H54 (cell line): ENCODE measurements around the gene EEIG1.

Experiments
- DNase-seq: peaks from one replicate; pipeline ENCODE4 v3.0.0; 2011; ENCODE audit warnings: low spot score, mixed read lengths; ENCODE audit not compliant: insufficient read length
- FAIRE-seq: peaks from 3 replicates; lab custom pipeline; 2011; peaks lifted over from hg19 to GRCh38; lab: Jason Lieb, UNC
- POLR2A ChIP-seq: IDR thresholded peaks from 2 replicates; pipeline ENCODE4 v1.6.1; 2011; ENCODE audit warnings: low read depth, mild to moderate bottlenecking, low read length

The EEIG1 gene

DNA sequence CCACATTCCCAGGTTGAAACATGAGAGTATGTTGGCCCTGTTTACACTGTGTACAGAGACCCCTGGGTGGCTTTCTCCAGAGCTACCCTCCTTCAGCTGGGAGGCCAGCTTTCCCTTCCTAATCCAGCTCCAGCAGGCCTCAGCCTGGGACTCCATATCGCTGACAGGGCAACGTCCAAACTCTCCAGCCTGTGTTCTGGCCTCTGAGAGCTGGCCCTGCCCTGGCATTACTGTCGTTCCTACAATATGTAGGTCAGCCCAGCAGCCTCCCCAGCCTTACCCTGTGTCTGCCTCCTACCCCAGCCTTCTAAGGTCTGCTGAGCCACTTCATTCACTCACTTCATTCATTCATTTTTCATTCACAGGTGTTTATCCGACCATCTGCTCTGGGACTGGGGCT lies 8.3 kb upstream of the EEIG1 start:
- DNase-seq (no peak), FAIRE-seq (no peak)
- no peak for TF ChIP-seq POLR2A

DNA sequence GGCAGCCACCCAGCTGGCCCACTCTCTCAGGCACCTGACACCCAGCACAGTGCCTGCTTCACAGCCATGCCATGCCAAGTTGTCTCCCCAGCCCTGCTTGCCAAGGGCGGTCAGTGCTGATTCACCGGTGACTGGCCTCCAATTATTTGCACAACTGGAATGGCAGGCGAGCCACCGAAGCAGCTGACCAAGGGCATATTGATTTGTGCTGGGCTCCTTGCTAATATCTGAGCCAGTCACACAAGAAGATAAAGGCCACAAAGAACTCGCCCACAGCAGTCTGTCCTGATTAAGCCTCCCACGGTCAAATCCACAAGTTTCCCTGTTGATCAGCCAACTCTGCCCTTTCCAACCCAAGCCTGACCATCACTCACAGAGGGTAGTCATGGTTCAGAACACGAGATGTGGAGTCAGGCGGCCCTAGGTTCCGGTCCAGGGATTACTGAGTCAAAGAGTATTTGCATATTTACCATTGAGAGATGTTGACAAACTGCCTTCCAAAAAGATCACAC lies 6.4 kb upstream of the EEIG1 start:
- no peak for TF ChIP-seq POLR2A
- peak; percentile 87 for FAIRE-seq
- DNase-seq: peak; percentile 98

DNA sequence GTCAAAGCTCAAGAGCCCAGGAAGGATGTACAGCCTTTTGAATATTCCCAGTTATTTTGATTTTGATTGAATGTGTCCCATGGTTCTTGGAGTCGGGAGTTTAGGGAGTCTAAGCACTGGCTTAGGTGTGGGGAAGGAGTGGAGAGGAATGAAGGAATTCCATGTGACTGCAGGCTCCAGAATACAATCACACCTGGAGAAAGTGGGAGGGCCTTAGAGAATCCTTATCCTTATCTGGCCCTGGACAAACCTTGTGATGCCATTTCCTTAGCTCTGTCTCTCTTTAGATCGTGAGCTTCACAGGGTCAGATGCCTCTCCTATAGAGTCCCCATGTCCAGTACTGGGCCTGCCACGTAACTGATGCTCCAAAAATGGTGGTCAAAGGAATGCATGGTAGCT lies 4.2 kb upstream of the EEIG1 start:
- FAIRE-seq (no peak), DNase-seq (no peak)
- TF ChIP-seq POLR2A: no peak

DNA sequence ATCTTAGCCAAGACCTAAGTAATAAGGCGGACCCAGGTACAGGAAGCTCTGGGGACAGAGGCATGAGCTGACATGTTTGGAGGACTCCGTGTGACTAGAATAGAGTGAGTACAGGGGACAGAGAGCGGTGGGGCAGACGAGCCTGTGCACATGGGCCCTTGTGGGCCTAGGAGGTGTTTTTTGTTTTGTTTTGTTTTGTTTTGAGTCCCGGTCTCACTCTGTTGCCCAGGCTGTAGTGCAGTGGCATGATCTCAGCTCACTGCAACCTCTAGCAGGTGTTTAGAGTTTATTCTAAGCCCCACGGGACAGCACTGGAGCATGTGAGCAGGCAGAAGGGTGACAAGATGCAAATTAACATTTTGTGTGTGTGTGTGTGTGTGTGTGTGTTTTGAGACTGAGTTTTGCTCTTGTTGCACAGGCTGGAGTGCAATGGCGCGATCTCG lies 3.1 kb upstream of the EEIG1 start:
- no peak for TF ChIP-seq POLR2A
- no peak for FAIRE-seq
- DNase-seq: no peak

DNA sequence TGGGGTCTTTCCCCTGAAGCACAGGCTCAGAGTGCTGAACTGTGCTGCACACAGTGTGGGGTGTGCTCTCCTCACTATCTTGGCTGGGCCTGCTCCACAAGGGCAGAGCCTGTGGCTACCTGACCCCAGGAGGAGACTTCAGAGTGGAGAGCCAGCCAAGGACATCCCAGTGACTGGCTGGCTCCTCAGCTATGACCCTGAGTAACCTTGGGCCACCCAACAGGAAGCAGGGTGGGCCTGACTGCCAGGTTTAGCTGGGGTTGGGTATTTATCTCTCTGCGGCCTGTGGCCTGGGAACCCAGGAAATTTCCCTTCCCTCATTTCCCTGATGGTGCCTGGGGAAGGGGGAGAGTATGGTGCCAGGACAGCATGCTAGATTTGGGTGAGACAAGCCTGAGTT lies 2.1 kb upstream of the EEIG1 start:
- FAIRE-seq (no peak), DNase-seq (no peak)
- TF ChIP-seq POLR2A: no peak

DNA sequence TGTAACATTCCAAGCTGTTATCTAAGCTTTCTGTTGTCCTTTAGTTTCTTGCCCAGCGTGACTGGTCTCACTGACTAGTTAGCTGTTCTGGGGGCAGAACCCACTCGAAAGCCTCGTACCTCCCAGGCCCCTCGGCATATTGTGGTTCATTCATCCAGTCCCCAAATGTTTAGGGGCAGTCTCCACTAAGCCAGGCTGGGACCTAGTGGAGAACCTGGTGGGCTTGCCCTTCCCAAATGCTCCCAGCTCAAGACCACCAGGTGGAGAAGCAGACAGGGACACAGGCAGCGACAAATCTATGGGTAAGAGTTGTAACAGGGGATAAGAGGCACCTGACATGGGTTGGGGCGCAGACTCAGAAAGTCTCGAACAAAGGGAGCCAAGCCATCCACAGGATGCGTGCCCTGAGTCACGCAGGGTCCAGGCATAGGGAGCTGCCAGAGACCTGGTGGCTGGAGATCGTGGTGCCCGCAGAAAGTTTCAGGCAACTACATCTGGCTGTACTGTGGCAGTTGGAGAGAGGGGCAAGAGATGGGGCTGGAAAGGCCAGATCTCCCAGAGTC lies 851 bp upstream of the EEIG1 start:
- FAIRE-seq: no peak
- no peak for TF ChIP-seq POLR2A
- DNase-seq: no peak

DNA sequence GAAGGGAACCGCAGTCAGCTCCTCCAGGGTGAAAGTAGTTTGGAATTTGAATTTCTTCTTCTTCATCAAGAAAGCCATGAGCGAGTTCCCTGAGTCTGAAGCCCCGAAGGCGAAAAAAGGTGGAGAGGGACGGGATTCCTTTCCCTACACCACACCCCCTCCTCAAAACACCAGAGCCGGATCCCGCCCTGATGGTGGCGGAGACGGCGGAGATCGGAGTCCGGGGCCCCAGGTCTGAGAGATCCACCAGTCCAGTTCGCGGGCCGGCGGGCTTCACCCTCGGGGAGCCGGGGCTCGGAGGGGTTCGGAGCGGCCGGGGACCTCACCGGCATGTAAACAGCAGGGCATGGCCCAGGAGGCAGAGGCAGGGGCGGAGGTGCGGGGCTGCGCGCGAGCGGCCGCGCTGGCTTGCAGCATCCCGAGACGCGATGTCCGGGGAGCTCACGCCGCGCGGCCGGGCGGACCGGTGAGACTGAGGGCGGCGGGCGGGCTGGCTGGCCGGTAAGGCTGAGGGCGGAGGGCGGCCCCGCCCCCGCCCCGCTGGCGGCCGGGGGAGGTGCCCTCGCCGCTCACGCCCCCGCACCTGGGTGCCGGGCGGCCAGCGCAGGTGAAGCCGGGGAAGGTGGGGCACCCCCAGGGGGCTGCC lies 606 bp downstream of the EEIG1 start:
- no peak for DNase-seq
- FAIRE-seq: no peak
- TF ChIP-seq POLR2A: 0 out of 2 replicates have a peak, but pooled peaks have one; percentile 36

DNA sequence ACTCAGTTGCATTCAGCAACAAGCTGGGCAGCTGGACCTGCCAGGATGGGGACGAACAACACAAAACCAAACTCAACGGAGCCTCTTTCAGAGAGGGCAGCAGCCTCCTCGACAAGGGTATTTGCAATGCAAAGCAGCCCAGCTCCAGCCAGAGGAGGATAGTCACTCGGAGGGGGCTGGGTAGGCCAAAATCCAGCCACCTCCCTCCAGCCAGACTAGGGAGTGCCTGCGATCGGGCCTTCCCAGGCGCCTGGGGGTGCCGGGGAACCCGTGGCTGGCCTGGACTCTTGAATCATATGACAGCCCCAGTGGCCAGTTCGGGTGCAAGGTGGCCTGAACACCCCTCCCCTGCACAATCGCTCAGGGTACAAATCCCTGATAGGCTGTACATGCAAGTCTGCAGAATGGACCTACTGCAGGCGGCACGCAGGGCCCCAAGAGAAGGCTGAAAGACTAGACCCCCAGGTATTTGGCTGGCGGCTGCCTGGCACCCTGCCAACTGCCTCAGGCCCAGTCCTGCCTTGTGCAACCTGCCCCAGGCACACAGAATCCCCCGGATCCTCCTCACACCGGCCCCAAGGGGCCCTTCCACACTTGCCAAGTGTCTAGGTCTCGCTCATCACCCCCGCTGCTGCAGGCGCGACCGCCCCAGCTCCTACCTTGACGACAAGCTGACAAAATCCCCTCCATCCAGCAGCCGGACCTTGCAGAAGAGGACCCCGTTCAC lies 1.3 kb downstream of the EEIG1 start:
- FAIRE-seq: no peak
- no peak for TF ChIP-seq POLR2A
- DNase-seq: peak; percentile 81

DNA sequence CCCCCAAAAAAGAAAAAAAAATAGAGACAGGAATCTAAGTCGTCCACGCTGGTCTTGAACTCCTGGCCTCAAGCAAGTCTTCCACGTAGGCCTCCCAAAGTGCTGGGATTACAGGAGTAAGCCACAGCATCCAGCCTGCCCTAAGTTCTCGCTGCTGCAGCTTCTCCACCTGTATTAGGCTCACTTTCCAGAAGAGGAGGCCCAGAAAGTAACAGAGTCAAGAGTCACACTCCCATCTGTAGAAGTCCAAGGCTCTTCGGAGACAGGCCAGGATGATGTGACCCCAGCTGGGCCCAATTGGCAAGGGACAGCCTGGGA lies 1.8 kb downstream of the EEIG1 start:
- DNase-seq (no peak), FAIRE-seq (no peak)
- no peak for TF ChIP-seq POLR2A

DNA sequence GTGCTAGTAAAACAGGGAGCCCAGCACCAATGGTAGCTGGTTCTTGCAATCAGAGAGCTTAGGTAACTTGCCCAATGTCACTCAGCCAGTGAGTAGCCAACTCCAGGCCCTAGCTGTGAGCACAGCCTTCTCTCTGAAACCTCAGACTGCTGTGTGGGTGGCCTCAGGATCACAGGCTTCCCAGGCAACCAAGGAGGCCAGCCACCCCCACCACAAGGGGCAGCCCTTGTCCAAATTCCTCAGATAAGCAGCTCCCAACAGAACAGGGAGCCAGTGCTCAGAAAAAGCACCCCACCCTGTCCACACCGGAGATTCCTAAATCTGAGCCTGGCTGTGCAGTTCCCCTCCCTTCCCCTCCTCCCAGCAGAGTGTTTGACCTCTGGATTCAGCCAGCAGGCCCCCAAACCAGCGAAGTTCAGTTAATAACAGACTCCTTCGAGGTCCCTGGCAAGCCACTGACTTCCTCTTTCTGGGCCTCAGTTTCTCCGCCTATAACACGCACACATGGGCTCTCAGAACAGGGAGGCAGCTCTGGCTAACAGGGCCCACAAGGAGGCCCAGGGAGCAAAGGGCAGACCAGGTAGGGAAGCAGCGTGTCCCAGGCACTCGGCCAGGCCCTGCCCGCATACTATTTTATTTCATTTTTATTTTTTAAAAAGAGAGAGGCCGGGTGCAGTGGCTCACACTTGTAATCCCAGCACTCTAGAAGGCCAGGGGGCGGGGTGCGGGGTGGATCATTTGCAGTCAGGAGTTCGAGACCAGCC lies 2.7 kb downstream of the EEIG1 start:
- DNase-seq: no peak
- FAIRE-seq: no peak

DNA sequence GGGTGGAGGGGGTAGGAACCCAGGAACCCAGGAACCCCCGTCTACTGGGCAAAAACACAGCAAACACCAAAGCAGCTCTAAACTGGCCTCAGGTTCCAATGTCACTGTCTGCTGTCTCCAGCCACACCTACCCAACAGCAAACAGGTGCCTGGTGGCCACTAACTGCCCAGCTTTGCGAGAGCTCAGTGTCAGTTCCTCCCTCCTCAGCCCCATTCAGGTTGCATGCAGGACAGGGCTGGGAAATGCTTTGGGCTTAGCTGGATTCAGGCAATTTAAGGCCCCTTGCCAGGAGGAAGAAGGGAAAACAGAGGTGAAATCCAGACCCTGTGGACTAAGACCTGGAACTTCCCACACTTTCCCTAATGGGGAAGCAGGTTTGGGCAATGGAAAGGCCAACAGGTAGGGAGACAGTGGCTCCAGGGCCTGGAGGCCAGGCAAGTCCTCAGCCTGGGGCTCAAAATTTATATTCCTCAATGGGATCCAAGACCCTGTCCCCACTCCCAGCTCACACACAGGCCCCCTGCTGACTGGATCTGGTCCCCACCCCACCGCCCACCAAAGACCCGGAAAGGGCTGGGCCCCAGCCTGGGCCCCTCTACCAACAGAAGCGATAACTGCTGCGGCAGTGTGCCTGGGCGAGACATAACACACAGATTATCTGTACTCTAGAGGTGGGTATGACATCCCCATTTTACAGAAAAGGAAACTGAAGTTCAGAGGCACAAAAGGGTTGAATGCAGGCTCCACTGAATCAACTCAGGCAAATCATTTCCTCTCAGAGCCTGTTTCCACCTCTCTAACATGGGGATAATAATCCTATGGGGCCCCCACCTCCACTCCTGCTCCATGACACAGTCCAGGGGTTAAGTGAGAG lies 3.5 kb downstream of the EEIG1 start:
- FAIRE-seq (no peak), DNase-seq (no peak)
- no peak for TF ChIP-seq POLR2A

More for the DNA sequence above, 2.7 kb downstream of the EEIG1 start:
- no peak for TF ChIP-seq POLR2A

DNA sequence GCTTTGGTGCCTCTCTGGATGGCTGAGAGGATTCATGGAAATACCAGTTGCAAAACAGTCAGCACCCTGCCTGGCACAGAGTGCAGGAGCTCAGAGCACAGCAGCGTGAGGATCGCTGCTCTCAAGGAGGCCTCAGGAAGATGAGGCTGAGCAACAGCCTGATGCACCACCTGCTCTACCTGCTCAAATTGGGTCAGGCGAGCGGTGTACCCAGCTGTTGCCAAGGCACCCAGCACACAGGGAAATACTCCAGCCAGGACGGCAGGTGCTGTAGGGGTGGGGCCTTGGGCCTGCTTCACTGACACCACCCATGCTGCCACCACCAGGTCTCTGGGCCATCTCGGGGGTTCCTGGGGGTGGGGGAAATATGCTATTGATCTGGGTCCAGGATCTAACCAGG lies 4.3 kb downstream of the EEIG1 start:
- DNase-seq (no peak), FAIRE-seq (no peak)
- no peak for TF ChIP-seq POLR2A
